HepG2 (cell line): ENCODE results near the gene B4GALT1.

ENCODE experiments used
- MAFK ChIP-seq, 2 experiments: IDR thresholded peaks in 1 of 2; conservative IDR thresholded peaks in 1 of 2; 2 replicates each; pipeline ENCODE4 v1.6.1; 2011; ENCODE audit warnings: improper control_type of control experiment in 2 of 2, low read length in 2 of 2
- NFIB ChIP-seq: sonication (generic); formaldehyde crosslinking; IDR thresholded peaks from 2 replicates; pipeline ENCODE4 v1.9.0; 2021; ENCODE audit warnings: missing genetic modification reagents, mild to moderate bottlenecking, borderline replicate concordance
- ZFP37 ChIP-seq: sonication (generic); formaldehyde crosslinking; IDR thresholded peaks from 2 replicates; pipeline ENCODE4 v1.4.0; 2020; ENCODE audit warnings: missing genetic modification reagents, borderline replicate concordance
- ZNF274 ChIP-seq: sonication (generic); formaldehyde crosslinking; IDR thresholded peaks from 2 replicates; pipeline ENCODE4 v1.5.1; 2020; ENCODE audit warnings: mild to moderate bottlenecking, missing genetic modification reagents
- ZNF775 ChIP-seq: sonication (generic); formaldehyde crosslinking; IDR thresholded peaks from 2 replicates; pipeline ENCODE4 v1.4.0; 2020; ENCODE audit warnings: missing genetic modification reagents, mild to moderate bottlenecking, moderate library complexity, borderline replicate concordance
- ZNF850 ChIP-seq: sonication (generic); formaldehyde crosslinking; conservative IDR thresholded peaks from 2 replicates; pipeline ENCODE4 v1.9.0; 2021; ENCODE audit warnings: mild to moderate bottlenecking, missing genetic modification reagents
- TF ChIP-seq, protein P1 (sequence below): IDR thresholded peaks from 2 replicates; pipeline ENCODE4 v1.6.1; 2012; ENCODE audit warnings: inconsistent platforms

DNA sequence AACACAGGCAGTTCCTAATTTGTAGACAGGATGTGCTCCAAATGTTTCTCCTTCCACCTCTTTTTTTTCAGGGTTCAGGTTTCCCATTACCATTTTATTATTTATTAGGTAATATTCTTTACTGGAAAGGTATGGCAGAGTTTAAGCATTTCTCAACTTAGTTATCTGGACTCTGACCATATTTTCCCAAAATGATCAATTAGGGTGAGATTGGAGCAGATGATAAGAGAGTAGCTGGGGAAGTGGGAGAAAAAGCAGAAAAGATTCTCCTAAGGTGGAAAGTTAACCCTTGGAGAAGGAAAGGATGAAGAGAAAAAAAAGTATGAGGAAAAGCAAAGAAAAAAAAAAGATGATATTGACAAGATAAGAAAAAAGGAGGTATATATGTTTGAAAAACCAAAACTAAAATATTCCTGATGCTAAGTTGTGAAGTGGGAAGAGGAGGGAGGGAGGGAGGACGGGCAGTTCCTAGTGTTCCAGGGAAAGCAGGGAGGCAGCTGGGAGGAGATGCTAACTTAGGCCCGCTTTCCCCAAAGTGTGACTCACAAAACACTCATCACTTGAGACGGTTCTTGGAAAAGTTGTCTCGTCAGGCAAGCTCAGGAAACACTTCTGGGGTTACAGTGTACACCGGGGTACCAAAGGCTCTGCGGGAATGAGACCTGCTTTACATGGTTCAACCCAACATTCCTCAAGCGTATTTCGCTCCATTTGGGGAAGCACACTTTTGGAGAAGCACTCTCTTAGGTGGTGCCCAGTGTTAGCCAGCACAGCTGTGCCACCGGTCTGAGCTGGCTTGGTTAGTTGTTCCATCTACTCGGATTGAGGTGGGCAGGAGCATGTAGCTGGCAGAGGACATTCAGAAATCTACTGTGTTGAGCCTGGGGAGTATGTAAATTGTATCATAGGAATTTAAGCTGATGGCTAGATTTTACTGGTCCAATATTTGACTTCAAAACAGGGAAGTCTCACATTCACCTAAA is 35.1 kb downstream of the B4GALT1 start:
- TF ChIP-seq, protein P1, sequence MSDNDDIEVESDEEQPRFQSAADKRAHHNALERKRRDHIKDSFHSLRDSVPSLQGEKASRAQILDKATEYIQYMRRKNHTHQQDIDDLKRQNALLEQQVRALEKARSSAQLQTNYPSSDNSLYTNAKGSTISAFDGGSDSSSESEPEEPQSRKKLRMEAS = no peak
- TF ChIP-seq ZFP37 (no peak), NFIB (no peak), MAFK (conservative IDR thresholded peaks at IDR 0.05 in 1 of 2, IDR thresholded peaks at IDR 0.05 in 1 of 2; ENCODE audit: low read length in 2 of 2) (no peak), ZNF850 (no peak), ZNF274 (CRISPR knock-in tag) (no peak), ZNF775 (CRISPR knock-in tag) (no peak)
